ENCODE measurements around the gene PLCL2. TPM values are rescaled to one million over a fixed set of nuclear protein-coding genes. Genes with fewer than 3 reads are reported as not detected.

PLCL2 gene
- polyA plus RNA-seq, 1 experiment: 1.9 TPM

GRCh38 chr3:16887130-16887529, 2.4 kb downstream of the PLCL2 start:
- ChIA-PET POLR2A (no interaction called here), CTCF (no interaction called here)
- no peak overlapping the region for H3K4me3 ChIP-seq (ENCODE audit: low read depth, low read length)
- no peaks in the 10 kb centered on the region for H3K27me3 ChIP-seq (ENCODE audit: control insufficient read depth, insufficient read depth, low read length)
- no peaks in the 10 kb centered on the region for H3K36me3 ChIP-seq (ENCODE audit: control insufficient read depth, insufficient read depth, low read length)
- DNase-seq (ENCODE audit: low read depth): no peak
- TF ChIP-seq CTCF (IDR thresholded peaks at IDR 0.05; ENCODE audit: insufficient read depth, low read depth, low read length): no peak

- no peaks in the 10 kb centered on the region for H3K27me3 ChIP-seq (ENCODE audit: control insufficient read depth, insufficient read depth, low read length)
- TF ChIP-seq CTCF (IDR thresholded peaks at IDR 0.05; ENCODE audit: insufficient read depth, low read depth, low read length): no peak
- H3K36me3 ChIP-seq (ENCODE audit: control insufficient read depth, insufficient read depth, low read length): no peaks in the 10 kb centered on the region
- ChIA-PET POLR2A (no interaction called here), CTCF (interaction anchor here (1.1 kb wide), 1 partner anchor 598 kb away, joined by 3 read pairs; no protein-coding TSS in a partner anchor)
- no peak overlapping the region for H3K4me3 ChIP-seq (ENCODE audit: low read depth, low read length)
- DNase-seq (ENCODE audit: low read depth): no peak
These were observed 3.6 kb downstream of the PLCL2 start for GRCh38 chr3:16888356-16888755.

GRCh38 chr3:16888785-16889607, 4.2 kb downstream of the PLCL2 start:
- Histone ChIP-seq H3K36me3 (ENCODE audit: control insufficient read depth, insufficient read depth, low read length) (no peaks in the 10 kb centered on the region), H3K27me3 (ENCODE audit: control insufficient read depth, insufficient read depth, low read length) (no peaks in the 10 kb centered on the region), H3K4me3 (ENCODE audit: low read depth, low read length) (no peak overlapping the region)
- ChIA-PET POLR2A (no interaction called here), CTCF (interaction anchor here (1.1 kb wide), 1 partner anchor 599 kb away, joined by 3 read pairs; no protein-coding TSS in a partner anchor)
- no peak for TF ChIP-seq CTCF (IDR thresholded peaks at IDR 0.05; ENCODE audit: insufficient read depth, low read depth, low read length)
- DNase-seq (ENCODE audit: low read depth): no peak

GRCh38 chr3:16890597-16891333, 6.0 kb downstream of the PLCL2 start:
- no peak overlapping the region for H3K4me3 ChIP-seq (ENCODE audit: low read depth, low read length)
- ChIA-PET POLR2A (no interaction called here), CTCF (interaction anchor here (0.6 kb wide), 1 partner anchor 770 kb away, joined by 3 read pairs; no protein-coding TSS in a partner anchor)
- H3K36me3 ChIP-seq (ENCODE audit: control insufficient read depth, insufficient read depth, low read length): no peaks in the 10 kb centered on the region
- DNase-seq (ENCODE audit: low read depth): no peak
- H3K27me3 ChIP-seq (ENCODE audit: control insufficient read depth, insufficient read depth, low read length): no peaks in the 10 kb centered on the region
- no peak for TF ChIP-seq CTCF (IDR thresholded peaks at IDR 0.05; ENCODE audit: insufficient read depth, low read depth, low read length)

- no peak for DNase-seq (ENCODE audit: low read depth)
- no peaks in the 10 kb centered on the region for H3K27me3 ChIP-seq (ENCODE audit: control insufficient read depth, insufficient read depth, low read length)
- ChIA-PET CTCF (interaction anchor here (0.8 kb wide), 1 partner anchor 9 kb away, joined by 6 read pairs; the partner anchor contains the start of gene PLCL2), POLR2A (no interaction called here)
- no peak for TF ChIP-seq CTCF (IDR thresholded peaks at IDR 0.05; ENCODE audit: insufficient read depth, low read depth, low read length)
- no peaks in the 10 kb centered on the region for H3K36me3 ChIP-seq (ENCODE audit: control insufficient read depth, insufficient read depth, low read length)
- no peak overlapping the region for H3K4me3 ChIP-seq (ENCODE audit: low read depth, low read length)
These were observed 9.0 kb downstream of the PLCL2 start for GRCh38 chr3:16893618-16894200.
